OCI-LY7 (cell line): ENCODE results near the gene ZNF335. TPM values are rescaled to one million over a fixed set of nuclear protein-coding genes. Genes with fewer than 3 reads are reported as not detected.

Experiments
- BruUV-seq: library from RNA; stranded (reverse); fragments of 400-500 nt; replicated peaks from 2 replicates; lab custom pipeline; 2021; lab: Mats Ljungman, UMichigan
- CTCF ChIA-PET: fragments of 300-600 bp; sonication (Branson Sonifier 250); formaldehyde crosslinking; loops from one replicate; lab custom pipeline; 2022; ENCODE audit warnings: antibody characterized with exemption; ENCODE audit not compliant: unreplicated experiment; lab: Charles Lee
- POLR2A ChIA-PET: fragments of 300-600 bp; sonication (Branson Sonifier 250); formaldehyde crosslinking; loops from one replicate; lab custom pipeline; 2022; ENCODE audit warnings: antibody characterized with exemption; lab: Charles Lee
- DNase-seq: peaks from one replicate; pipeline ENCODE4 v3.0.0-alpha.2; 2015; ENCODE audit warnings: low spot score
- H2AFZ ChIP-seq: fragments of 200-600 bp; sonication (generic), shearing (Covaris generic); 2 replicates; pipeline ENCODE4 v1.6.1; 2014; ENCODE audit warnings: mild to moderate bottlenecking, antibody characterized with exemption, low read length, moderate library complexity
- H3K27ac ChIP-seq: fragments of 200-600 bp; sonication (generic); 2 replicates; pipeline ENCODE4 v1.5.1; 2014; ENCODE audit warnings: mixed run types, low read depth, mild to moderate bottlenecking, moderate library complexity, low read length, inconsistent platforms; ENCODE audit not compliant: poor library complexity, severe bottlenecking
- H3K36me3 ChIP-seq: fragments of 200-600 bp; sonication (generic); 2 replicates; pipeline ENCODE4 v1.6.1; 2014; ENCODE audit warnings: mild to moderate bottlenecking, antibody characterized with exemption, low read length, moderate library complexity, mixed read lengths; ENCODE audit not compliant: insufficient read depth
- H3K4me1 ChIP-seq: fragments of 200-600 bp; sonication (generic); 2 replicates; pipeline ENCODE4 v1.5.1; 2014; ENCODE audit warnings: mild to moderate bottlenecking, low read length; ENCODE audit not compliant: insufficient read depth, poor library complexity, severe bottlenecking
- H3K4me2 ChIP-seq: fragments of 200-600 bp; sonication (generic); 2 replicates; pipeline ENCODE4 v1.6.1; 2014; ENCODE audit warnings: mild to moderate bottlenecking, low read length
- H3K4me3 ChIP-seq: fragments of 200-600 bp; sonication (generic); 2 replicates; pipeline ENCODE4 v1.5.1; 2014; ENCODE audit warnings: mild to moderate bottlenecking, low read depth, low read length; ENCODE audit not compliant: poor library complexity, severe bottlenecking
- H3K79me2 ChIP-seq: fragments of 200-600 bp; sonication (generic); 2 replicates; pipeline ENCODE4 v1.6.1; 2016; ENCODE audit warnings: low read depth, mild to moderate bottlenecking, low read length, moderate library complexity, mixed read lengths; ENCODE audit not compliant: insufficient read depth
- H3K9me2 ChIP-seq: fragments of 200-600 bp; sonication (generic); 2 replicates; pipeline ENCODE4 v1.6.1; 2016; ENCODE audit warnings: mild to moderate bottlenecking, low read length, mixed read lengths; ENCODE audit not compliant: insufficient read depth
- H3K9me3 ChIP-seq: fragments of 200-600 bp; sonication (generic); 2 replicates; pipeline ENCODE4 v1.6.1; 2014; ENCODE audit warnings: mild to moderate bottlenecking, mixed run types, low read length, mixed read lengths
- H4K20me1 ChIP-seq: fragments of 200-600 bp; sonication (generic); 2 replicates; pipeline ENCODE4 v1.6.1; 2014; ENCODE audit warnings: mild to moderate bottlenecking, antibody characterized with exemption, low read length, moderate library complexity, mixed read lengths; ENCODE audit not compliant: insufficient read depth
- EZH2phosphoT487 ChIP-seq: fragments of 200-600 bp; sonication (generic); IDR thresholded peaks from 2 replicates; pipeline ENCODE4 v1.6.1; 2018; ENCODE audit warnings: low read depth, borderline replicate concordance, mild to moderate bottlenecking, mixed run types, antibody characterized with exemption, low read length, moderate library complexity, mixed read lengths
- intact Hi-C: fragments of 100-400 bp; cut with micrococcal nuclease; formaldehyde crosslinking; loops from one replicate; pipeline ENCODE4 v1.10.0; 2022; ENCODE audit not compliant: unreplicated experiment
- total RNA-seq, 2 experiments: library from RNA; depleted of rRNA in 1 of 2; stranded (reverse); fragments of >200 nt in 1 of 2; shearing (Covaris generic) in 1 of 2; gene quantifications; 2 replicates each; pipeline ENCODE4 v1.2.3, GENCODE V29; 2014 to 2022
- TF ChIP-seq, protein P1 (sequence below): fragments of 200-600 bp; sonication (generic); conservative IDR thresholded peaks from 2 replicates; pipeline ENCODE4 v1.5.1; 2014; ENCODE audit warnings: mild to moderate bottlenecking, antibody characterized with exemption, low read length, moderate library complexity, mixed read lengths

Gene ZNF335
- total RNA-seq, 2 experiments from 2014 or later, result 21.0 to 28.4 TPM

DNA sequence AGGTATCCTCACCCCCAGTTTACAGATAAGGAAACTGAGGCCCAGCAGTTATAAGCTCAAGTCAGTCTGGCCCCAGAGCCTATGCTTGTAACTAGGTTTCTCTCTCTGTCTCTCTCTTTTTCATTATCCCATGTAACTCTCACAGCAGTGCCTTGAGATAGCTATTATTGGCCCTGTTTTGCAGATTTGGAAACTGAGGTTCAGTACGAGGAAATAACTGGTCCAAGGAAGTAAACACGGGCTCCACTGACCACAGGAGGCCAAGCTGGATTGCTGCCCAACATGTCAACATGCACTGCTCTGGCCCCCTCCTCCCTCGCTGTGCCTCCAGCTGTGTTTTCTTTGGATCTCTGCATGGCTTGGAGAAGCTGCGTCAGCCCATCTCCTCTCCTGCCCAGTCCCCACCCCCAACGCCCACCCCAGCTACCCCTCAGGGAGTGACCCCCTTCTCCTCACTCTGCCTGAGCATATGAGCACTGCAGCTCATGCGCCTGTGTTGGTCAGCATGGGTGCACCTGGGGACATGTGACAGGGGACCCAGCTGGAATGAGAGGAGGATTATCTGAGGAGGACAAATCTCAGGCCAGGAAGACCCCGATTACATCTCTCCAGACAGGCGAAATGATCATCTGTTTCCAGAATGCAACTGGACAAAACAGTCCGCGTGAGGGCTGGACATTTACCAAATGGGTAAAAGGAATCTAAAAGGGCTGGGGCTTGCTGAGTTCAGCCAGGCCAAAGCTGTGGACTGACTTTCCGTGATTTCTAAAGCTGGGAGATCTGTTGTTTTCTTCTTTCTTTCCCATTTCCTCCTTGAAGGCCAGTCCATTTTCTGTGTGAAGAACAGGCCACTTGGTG lies 52.2 kb downstream of the ZNF335 start:
- H3K9me2 ChIP-seq, result no peaks in the 10 kb centered on the region
- H3K79me2 ChIP-seq, result no peaks in the 10 kb centered on the region
- H3K36me3 ChIP-seq, result no peaks in the 10 kb centered on the region
- ChIA-PET POLR2A (interaction anchor here (0.6 to 1.5 kb wide), 5 partner anchors 15 to 348 kb away, joined by 3 to 6 read pairs (median 3); partner anchors contain the start of genes PCIF1 and ZSWIM1), CTCF (no interaction called here)
- H2AFZ ChIP-seq, result no peak overlapping the region
- no peaks in the 10 kb centered on the region for H4K20me1 ChIP-seq
- intact Hi-C loops, result no loop called here
- H3K4me2 ChIP-seq, result no peak overlapping the region
- DNase-seq, result no peak
- H3K4me3 ChIP-seq, result no peak overlapping the region
- no TSS peak for BruUV-seq
- TF ChIP-seq EZH2phosphoT487, result no peak
- TF ChIP-seq, protein P1, sequence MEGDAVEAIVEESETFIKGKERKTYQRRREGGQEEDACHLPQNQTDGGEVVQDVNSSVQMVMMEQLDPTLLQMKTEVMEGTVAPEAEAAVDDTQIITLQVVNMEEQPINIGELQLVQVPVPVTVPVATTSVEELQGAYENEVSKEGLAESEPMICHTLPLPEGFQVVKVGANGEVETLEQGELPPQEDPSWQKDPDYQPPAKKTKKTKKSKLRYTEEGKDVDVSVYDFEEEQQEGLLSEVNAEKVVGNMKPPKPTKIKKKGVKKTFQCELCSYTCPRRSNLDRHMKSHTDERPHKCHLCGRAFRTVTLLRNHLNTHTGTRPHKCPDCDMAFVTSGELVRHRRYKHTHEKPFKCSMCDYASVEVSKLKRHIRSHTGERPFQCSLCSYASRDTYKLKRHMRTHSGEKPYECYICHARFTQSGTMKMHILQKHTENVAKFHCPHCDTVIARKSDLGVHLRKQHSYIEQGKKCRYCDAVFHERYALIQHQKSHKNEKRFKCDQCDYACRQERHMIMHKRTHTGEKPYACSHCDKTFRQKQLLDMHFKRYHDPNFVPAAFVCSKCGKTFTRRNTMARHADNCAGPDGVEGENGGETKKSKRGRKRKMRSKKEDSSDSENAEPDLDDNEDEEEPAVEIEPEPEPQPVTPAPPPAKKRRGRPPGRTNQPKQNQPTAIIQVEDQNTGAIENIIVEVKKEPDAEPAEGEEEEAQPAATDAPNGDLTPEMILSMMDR, result no peak
- no peaks in the 10 kb centered on the region for H3K4me1 ChIP-seq
- H3K27ac ChIP-seq, result no peak overlapping the region
- H3K9me3 ChIP-seq, result no peaks in the 10 kb centered on the region

DNA sequence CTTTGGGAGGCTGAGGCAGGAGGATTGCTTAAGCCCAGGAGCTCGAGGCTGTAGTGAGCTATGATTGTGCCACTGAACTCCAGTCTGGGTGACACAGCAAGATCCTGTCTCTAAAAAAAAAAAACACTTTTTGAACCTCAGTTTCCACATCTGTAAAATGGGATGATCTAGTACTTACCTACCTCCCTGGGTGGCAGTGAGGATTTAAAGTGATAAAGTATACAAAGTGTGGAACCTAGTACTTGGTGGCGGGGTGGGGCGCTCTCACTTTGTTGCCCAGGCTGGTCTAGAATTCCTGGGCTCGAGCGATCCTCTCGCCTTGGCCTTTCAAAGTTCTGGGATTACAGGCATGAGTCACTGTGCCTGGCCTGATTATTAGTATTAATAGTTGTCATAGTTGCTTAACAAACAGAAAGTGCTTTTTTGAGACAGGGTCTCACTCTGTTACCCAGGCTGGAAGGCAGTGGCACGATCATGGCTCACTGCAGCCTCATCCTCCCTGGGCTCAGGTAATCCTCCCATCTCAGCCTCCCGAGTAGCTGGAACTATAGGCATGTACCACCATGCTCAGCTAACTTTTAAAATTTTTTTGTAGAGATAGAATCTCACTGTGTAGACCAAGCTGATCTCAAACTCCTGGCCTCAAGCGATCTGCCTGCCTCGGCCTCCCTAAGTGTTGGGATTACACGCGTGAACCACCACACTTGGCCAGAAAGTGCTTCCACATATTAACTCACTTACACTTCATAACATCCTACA lies 53.0 kb downstream of the ZNF335 start:
- ChIA-PET CTCF (no interaction called here), POLR2A (interaction anchor here (0.6 to 1.4 kb wide), 5 partner anchors 8 to 52 kb away, joined by 3 to 6 read pairs (median 4); partner anchors contain the start of genes PCIF1 and ZSWIM1)
- no peak for DNase-seq
- no TSS peak for BruUV-seq
- Histone ChIP-seq H3K4me2 (no peak overlapping the region), H3K4me1 (no peaks in the 10 kb centered on the region), H3K36me3 (no peaks in the 10 kb centered on the region), H3K9me2 (no peaks in the 10 kb centered on the region), H3K4me3 (no peak overlapping the region), H2AFZ (no peak overlapping the region), H3K27ac (no peak overlapping the region), H3K79me2 (no peaks in the 10 kb centered on the region), H3K9me3 (no peaks in the 10 kb centered on the region), H4K20me1 (no peaks in the 10 kb centered on the region)
- intact Hi-C loops, result no loop called here
- no peak for TF ChIP-seq EZH2phosphoT487
- TF ChIP-seq, protein P1, result no peak
